T-helper 17 cell (primary cell): ENCODE measurements around the gene NPAS4. TPM values are rescaled to one million over a fixed set of nuclear protein-coding genes. Genes with fewer than 3 reads are reported as not detected.

Experiments used
- ATAC-seq: fragments of 150-1000 bp; cut with Tn5 transposase; 2 replicates; pipeline ENCODE4 v1.10.0; 2021; ENCODE audit warnings: mild to moderate bottlenecking, moderate library complexity
- DNase-seq, 3 donors: peaks; one replicate each; pipeline versions ENCODE4 v3.0.0 to v3.0.0-alpha.2; 2020 to 2021
- H3K9me3 ChIP-seq: one replicate; pipeline ENCODE4 v1.7.0; 2013; ENCODE audit warnings: low read length, mild to moderate bottlenecking; ENCODE audit not compliant: control insufficient read depth, poor library complexity, severe bottlenecking
- H3K27ac Mint-ChIP-seq: one replicate; pipeline ENCODE4 v1.8.0; 2022; ENCODE audit warnings: mild to moderate bottlenecking, moderate library complexity, mixed read lengths
- H3K27me3 Mint-ChIP-seq: one replicate; pipeline ENCODE4 v1.8.0; 2022; ENCODE audit warnings: mixed read lengths
- H3K36me3 Mint-ChIP-seq: one replicate; pipeline ENCODE4 v1.8.0; 2022; ENCODE audit warnings: low read depth, mixed read lengths
- H3K4me1 Mint-ChIP-seq: one replicate; pipeline ENCODE4 v1.8.0; 2022; ENCODE audit warnings: mild to moderate bottlenecking, mixed read lengths
- H3K4me3 Mint-ChIP-seq: one replicate; pipeline ENCODE4 v1.8.0; 2022; ENCODE audit warnings: mild to moderate bottlenecking, moderate library complexity, mixed read lengths
- total RNA-seq, 4 donors: library from RNA in 2 of 4; stranded (reverse) in 2 of 4; gene quantifications; one replicate each; pipeline ENCODE4 v1.2.3 and lab custom pipeline; 2022 to 2026

NPAS4 gene
- total RNA-seq, 2 donors from 2014 or later: not detected

DNA sequence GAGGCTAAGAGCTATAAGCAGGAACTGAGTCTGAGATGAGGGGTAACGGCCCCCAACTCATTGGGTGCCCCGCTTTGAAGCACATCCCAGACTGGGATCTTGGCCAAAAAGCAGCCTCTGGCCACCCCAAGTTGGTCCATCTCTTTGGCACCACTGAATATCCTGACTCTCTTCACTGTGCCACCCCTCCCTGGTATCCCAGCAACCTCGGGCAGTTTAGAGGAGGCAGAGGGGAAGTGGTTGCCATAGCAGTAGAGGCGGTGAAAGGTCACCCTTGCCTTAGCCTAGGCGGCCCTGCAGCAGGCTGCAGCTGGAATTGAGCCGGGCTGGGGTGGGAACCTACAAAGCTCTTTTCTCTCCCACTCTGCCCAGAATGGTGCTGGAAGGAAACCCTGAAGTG is 46.9 kb downstream of the NPAS4 start:
- H3K36me3 Mint-ChIP-seq: peaks cover 2% of the 10 kb centered on the region
- DNase-seq (no peak), ATAC-seq (no peak)
- peaks cover 13% of the 10 kb centered on the region for H3K4me1 Mint-ChIP-seq
- H3K9me3 ChIP-seq: no peaks in the 10 kb centered on the region
- H3K27me3 Mint-ChIP-seq: no peaks in the 10 kb centered on the region
- H3K27ac Mint-ChIP-seq: peak overlapping the region; percentile 73
- peak overlapping the region; percentile 95 for H3K4me3 Mint-ChIP-seq

DNA sequence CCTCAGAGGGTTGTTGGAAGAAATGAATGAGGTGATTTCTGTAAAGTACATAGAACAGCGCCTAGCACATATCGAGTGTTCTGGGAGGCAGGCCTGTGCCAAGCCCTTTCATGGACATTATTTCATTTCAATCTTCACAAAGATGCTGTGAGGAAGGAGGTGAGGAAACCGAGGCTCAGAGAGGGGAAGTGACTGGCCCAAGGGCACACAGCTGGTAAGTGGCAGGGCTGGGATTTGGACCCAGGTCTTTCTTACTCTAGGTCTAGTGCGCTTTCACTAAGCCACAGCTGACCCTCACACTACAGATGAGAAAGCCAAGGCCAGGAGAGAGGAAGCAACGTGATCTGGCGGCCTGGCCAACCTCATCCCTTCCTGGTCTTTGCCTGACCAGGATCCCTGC is 47.9 kb downstream of the NPAS4 start:
- Mint-ChIP-seq H3K27me3 (no peaks in the 10 kb centered on the region), H3K4me1 (peaks cover 13% of the 10 kb centered on the region), H3K4me3 (peak overlapping the region; percentile 56), H3K27ac (no peak overlapping the region), H3K36me3 (peaks cover 2% of the 10 kb centered on the region)
- no peaks in the 10 kb centered on the region for H3K9me3 ChIP-seq
- ATAC-seq (no peak), DNase-seq (no peak)

DNA sequence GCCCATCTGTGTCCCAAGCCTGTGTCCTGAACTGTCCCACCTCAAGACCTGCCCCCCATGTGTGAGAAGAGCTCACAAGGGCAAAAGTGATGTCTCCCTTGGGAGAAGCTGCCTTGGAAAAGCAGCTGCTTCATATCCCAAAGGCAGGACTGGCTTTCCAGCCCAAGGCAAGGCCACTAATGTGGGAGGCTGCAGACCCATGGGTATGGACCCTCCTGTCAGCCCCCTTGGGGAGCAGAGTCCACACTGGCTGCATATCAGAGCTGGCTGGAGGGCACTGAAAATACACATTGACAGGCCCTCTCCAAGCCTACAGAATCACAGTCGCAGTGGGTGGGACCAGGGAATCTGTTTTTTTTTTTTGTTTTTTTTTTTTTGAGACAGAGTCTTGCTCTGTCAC is 48.6 kb downstream of the NPAS4 start:
- ATAC-seq: no peak
- no peaks in the 10 kb centered on the region for H3K27me3 Mint-ChIP-seq
- no peaks in the 10 kb centered on the region for H3K9me3 ChIP-seq
- H3K4me3 Mint-ChIP-seq: no peak overlapping the region
- DNase-seq: no peak
- H3K27ac Mint-ChIP-seq: no peak overlapping the region
- H3K36me3 Mint-ChIP-seq: peaks cover 2% of the 10 kb centered on the region
- H3K4me1 Mint-ChIP-seq: peaks cover 13% of the 10 kb centered on the region

DNA sequence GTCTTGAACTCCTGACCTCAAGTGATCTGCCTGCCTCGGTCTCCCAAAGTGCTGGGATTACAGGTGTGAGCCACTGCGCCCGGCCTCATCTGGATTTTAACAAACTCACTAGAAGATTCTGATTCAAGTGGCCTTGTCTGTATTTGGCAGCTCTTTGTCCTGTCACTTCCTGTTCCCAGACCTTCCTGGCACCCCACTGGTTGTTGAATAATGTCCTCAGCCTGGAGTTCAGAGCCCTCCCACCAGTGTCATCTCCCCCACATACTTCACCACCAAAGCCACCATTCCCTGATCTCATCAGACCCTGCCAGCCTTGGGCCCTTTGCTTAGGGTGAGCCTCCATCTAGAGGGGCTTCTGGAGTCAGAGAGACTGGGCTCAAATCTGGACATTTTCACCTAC is 49.2 kb downstream of the NPAS4 start:
- H3K4me3 Mint-ChIP-seq: no peak overlapping the region
- peaks cover 13% of the 10 kb centered on the region for H3K4me1 Mint-ChIP-seq

DNA sequence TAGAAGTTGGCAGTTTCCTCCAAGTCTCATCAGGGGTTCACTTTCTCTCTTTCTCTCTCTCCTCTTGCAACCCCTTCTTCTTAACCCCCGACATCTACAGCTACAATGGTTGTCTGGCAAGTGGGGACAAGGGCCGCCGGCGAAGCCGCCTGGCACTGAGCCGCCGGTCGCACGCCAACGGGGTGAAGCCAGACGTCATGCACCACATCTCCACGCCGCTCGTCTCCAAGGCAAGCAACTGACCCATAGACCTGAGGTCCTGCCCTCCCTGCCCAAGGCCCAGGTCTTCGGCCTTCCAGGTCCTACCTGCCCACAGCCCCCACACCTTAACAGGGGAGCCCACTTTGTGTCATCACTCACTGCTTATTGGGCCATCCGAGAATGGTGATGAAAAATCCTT is 50.3 kb downstream of the NPAS4 start:
- Mint-ChIP-seq H3K27ac (no peak overlapping the region), H3K4me3 (no peak overlapping the region), H3K36me3 (peaks cover 2% of the 10 kb centered on the region), H3K27me3 (no peaks in the 10 kb centered on the region), H3K4me1 (peaks cover 13% of the 10 kb centered on the region)
- ATAC-seq (no peak), DNase-seq (no peak)
- H3K9me3 ChIP-seq: no peaks in the 10 kb centered on the region

More for the DNA sequence above, 49.2 kb downstream of the NPAS4 start:
- H3K27me3 Mint-ChIP-seq: no peaks in the 10 kb centered on the region
- no peak for DNase-seq
- no peak overlapping the region for H3K27ac Mint-ChIP-seq
- ATAC-seq: no peak
- H3K9me3 ChIP-seq: no peaks in the 10 kb centered on the region
- H3K36me3 Mint-ChIP-seq: peaks cover 2% of the 10 kb centered on the region

DNA sequence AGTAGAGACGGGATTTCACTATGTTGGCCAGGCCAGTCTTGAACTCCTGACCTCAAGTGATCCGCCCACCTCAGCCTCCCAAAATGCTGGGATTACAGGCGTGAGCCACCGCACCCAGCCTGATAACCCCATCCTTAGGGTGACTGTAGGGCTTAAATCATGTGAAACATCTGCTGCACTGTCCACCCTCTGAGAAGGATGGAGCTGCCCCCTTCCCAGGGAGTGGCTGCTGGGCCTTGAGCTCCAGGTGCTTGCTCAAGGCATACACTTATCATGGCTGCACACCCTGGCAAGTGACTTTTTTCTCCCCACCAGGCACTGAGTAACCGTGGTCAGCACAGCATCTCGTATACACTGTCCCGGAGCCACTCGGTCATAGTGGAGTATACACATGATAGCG is 51.2 kb downstream of the NPAS4 start:
- ATAC-seq: no peak
- Mint-ChIP-seq H3K4me3 (no peak overlapping the region), H3K36me3 (peaks cover 2% of the 10 kb centered on the region)

DNA sequence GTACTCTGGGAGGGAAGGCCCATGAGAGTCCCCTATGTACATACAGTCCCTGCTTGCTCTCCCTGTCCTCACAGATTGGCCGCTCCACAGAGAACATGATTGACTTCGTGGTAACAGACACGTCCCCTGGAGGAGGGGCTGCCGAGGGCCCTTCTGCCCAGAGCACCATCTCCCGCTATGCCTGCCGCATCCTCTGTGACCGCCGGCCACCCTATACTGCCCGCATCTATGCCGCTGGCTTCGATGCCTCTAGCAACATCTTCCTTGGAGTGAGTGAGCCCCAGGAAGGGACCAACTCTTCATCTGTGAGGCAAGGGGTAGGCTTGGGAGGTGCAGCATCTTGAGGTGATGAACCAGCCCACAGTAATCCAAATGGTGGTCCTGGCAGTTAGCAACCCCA is 52.3 kb downstream of the NPAS4 start:
- no peaks in the 10 kb centered on the region for H3K9me3 ChIP-seq
- ATAC-seq: no peak
- H3K4me3 Mint-ChIP-seq: no peak overlapping the region

More for the DNA sequence above, 51.2 kb downstream of the NPAS4 start:
- no peaks in the 10 kb centered on the region for H3K9me3 ChIP-seq
- peaks cover 13% of the 10 kb centered on the region for H3K4me1 Mint-ChIP-seq
- DNase-seq: no peak
- no peaks in the 10 kb centered on the region for H3K27me3 Mint-ChIP-seq
- H3K27ac Mint-ChIP-seq: no peak overlapping the region

DNA sequence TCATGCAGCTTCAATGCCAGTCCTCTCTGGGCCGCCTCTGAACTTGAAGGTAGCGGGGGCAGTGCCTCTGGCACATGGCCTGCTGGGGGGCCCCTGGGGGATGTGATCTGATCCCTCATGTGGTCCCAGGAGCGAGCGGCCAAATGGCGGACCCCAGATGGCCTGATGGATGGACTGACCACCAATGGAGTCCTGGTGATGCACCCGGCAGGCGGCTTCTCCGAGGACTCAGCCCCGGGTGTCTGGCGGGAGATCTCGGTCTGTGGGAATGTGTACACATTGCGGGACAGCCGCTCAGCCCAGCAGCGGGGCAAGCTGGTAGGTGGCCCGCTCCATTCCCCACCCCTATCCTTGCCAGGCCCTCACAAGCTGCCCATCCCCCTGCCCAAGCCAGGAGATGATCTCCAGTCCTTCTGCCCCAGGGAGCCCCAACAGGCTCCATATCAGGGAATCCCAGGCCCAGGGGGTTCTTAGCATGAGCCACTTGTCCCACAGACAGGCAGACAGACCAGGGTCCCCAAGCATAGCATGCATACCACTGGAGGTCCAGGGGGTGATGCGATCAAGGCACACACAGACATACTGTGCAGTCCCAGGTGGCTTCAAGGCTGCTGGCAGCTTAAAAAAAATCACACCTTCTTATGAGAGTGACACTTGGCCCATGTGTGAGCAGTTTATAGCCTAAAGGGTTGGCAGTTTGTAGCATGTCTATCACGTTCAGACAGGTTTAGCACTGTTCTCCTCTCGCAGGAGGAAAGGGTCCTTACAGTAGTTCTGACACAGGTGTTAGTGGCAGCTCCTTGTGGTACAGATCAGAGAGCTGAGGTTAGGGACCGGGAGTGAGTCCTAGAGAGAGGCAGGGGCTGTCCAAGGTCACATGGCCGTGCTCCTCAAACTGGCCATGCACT is 53.0 kb downstream of the NPAS4 start:
- Mint-ChIP-seq H3K4me3 (no peak overlapping the region), H3K27ac (no peak overlapping the region), H3K27me3 (no peaks in the 10 kb centered on the region), H3K36me3 (peaks cover 2% of the 10 kb centered on the region), H3K4me1 (peaks cover 6% of the 10 kb centered on the region)
- DNase-seq: no peak
- ATAC-seq: no peak
- H3K9me3 ChIP-seq: no peaks in the 10 kb centered on the region

More for the DNA sequence above, 52.3 kb downstream of the NPAS4 start:
- H3K36me3 Mint-ChIP-seq: peaks cover 2% of the 10 kb centered on the region
- no peaks in the 10 kb centered on the region for H3K27me3 Mint-ChIP-seq
- peaks cover 8% of the 10 kb centered on the region for H3K4me1 Mint-ChIP-seq
- no peak for DNase-seq
- H3K27ac Mint-ChIP-seq: no peak overlapping the region

DNA sequence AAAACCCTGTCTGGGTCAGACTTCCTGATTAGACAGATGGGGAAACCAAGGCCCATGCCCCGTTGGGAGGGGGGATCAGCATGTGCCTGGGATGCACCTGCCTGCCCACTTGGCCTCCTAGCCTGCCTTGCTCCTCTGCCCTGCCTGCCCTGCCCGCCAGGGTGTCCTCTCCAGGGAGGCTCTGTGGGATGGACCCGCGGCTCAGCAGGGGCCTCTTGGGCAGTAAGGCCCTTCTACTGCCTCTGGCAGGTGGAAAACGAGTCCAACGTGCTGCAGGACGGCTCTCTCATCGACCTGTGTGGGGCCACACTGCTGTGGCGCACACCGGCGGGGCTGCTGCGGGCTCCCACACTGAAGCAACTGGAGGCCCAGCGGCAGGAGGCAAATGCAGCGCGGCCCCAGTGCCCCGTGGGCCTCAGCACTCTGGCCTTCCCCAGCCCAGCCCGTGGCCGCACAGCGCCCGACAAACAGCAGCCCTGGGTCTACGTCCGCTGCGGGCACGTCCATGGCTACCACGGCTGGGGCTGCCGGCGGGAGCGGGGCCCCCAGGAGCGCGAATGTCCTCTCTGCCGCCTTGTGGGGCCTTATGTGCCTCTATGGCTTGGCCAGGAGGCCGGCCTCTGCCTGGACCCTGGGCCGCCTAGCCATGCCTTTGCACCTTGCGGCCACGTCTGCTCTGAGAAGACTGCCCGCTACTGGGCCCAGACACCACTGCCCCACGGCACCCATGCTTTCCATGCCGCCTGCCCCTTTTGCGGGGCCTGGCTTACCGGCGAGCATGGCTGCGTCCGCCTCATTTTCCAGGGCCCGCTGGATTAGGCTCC is 54.7 kb downstream of the NPAS4 start:
- Mint-ChIP-seq H3K4me1 (peaks cover 13% of the 10 kb centered on the region), H3K27me3 (no peaks in the 10 kb centered on the region), H3K27ac (no peak overlapping the region), H3K4me3 (no peak overlapping the region), H3K36me3 (no peaks in the 10 kb centered on the region)
- no peak for ATAC-seq
- no peaks in the 10 kb centered on the region for H3K9me3 ChIP-seq
- no peak for DNase-seq

Other genes starting within 250 kb of the NPAS4 start
- gene KLC2, start 163.3 kb upstream of the NPAS4 start, total RNA-seq: 10 to 100 TPM; 55.1 to 58.3 TPM
- gene RAB1B, start 152.4 kb upstream of the NPAS4 start, total RNA-seq: 10 to 100 TPM; 72.8 to 89.1 TPM
- 10 to 100 TPM in 1 of 2 donors, 1 to 10 TPM in 1; 9.0 to 14.4 TPM for gene CNIH2, start 142.9 kb upstream of the NPAS4 start, total RNA-seq
- gene YIF1A, start 131.9 kb upstream of the NPAS4 start, total RNA-seq: 10 to 100 TPM; 32.6 to 35.1 TPM
- under 1 TPM; 0.16 to 0.32 TPM for gene TMEM151A, start 129.1 kb upstream of the NPAS4 start, total RNA-seq
- not detected for gene CD248, start 104.0 kb upstream of the NPAS4 start, total RNA-seq
- 1 to 10 TPM; 1.9 to 3.4 TPM for gene RIN1, start 84.6 kb upstream of the NPAS4 start, total RNA-seq
- gene BRMS1, start 75.9 kb upstream of the NPAS4 start, total RNA-seq: 10 to 100 TPM; 44.3 to 53.9 TPM
- 1 to 10 TPM; 2.4 to 2.8 TPM for gene B4GAT1, start 73.4 kb upstream of the NPAS4 start, total RNA-seq
- gene SLC29A2, start 49.3 kb upstream of the NPAS4 start, total RNA-seq: 1 to 10 TPM; 5.4 TPM
- gene MRPL11, start 17.8 kb downstream of the NPAS4 start, total RNA-seq: 10 to 100 TPM; 30.1 to 31.1 TPM
- 10 to 100 TPM; 11.3 to 13.3 TPM for gene PELI3, start 45.9 kb downstream of the NPAS4 start, total RNA-seq
- gene DPP3, start 59.4 kb downstream of the NPAS4 start, total RNA-seq: 10 to 100 TPM; 23.9 to 34.0 TPM
- 10 to 100 TPM; 15.2 to 16.4 TPM for gene BBS1, start 89.6 kb downstream of the NPAS4 start, total RNA-seq
- gene ZDHHC24, start 125.0 kb downstream of the NPAS4 start, total RNA-seq: 10 to 100 TPM; 15.2 to 18.1 TPM
- gene ACTN3, start 125.9 kb downstream of the NPAS4 start, total RNA-seq: under 1 TPM in 1 of 2 donors, not detected in 1; 0.30 TPM
- gene CTSF, start 147.6 kb downstream of the NPAS4 start, total RNA-seq: 10 to 100 TPM; 10.5 to 13.4 TPM
- gene CCDC87, start 172.0 kb downstream of the NPAS4 start, total RNA-seq: 1 to 10 TPM in 1 of 2 donors, under 1 TPM in 1; 0.63 to 2.3 TPM
- 10 to 100 TPM; 23.1 to 23.4 TPM for gene CCS, start 172.2 kb downstream of the NPAS4 start, total RNA-seq
- gene RBM14, start 195.6 kb downstream of the NPAS4 start, total RNA-seq: 100 to 1,000 TPM; 286 to 398 TPM
- 100 to 1,000 TPM; 205 to 261 TPM for gene RBM4, start 217.7 kb downstream of the NPAS4 start, total RNA-seq